GM12872 (cell line): ENCODE results near the gene SNAPIN.

Experiments used
- TF ChIP-seq, protein P1 (sequence below): IDR thresholded peaks from 3 replicates; pipeline ENCODE4 v1.5.1; 2011; ENCODE audit warnings: low read depth, mild to moderate bottlenecking, low read length, moderate library complexity; ENCODE audit not compliant: insufficient read depth

The SNAPIN gene, protein sequence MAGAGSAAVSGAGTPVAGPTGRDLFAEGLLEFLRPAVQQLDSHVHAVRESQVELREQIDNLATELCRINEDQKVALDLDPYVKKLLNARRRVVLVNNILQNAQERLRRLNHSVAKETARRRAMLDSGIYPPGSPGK

GRCh38 chr1:153658400-153659174 is at the start of gene SNAPIN:
Gene SNAPIN (plus strand): TSS chr1:153658703. CDS start chr1:153658744, 41 bp downstream.
- TF ChIP-seq, protein P1, sequence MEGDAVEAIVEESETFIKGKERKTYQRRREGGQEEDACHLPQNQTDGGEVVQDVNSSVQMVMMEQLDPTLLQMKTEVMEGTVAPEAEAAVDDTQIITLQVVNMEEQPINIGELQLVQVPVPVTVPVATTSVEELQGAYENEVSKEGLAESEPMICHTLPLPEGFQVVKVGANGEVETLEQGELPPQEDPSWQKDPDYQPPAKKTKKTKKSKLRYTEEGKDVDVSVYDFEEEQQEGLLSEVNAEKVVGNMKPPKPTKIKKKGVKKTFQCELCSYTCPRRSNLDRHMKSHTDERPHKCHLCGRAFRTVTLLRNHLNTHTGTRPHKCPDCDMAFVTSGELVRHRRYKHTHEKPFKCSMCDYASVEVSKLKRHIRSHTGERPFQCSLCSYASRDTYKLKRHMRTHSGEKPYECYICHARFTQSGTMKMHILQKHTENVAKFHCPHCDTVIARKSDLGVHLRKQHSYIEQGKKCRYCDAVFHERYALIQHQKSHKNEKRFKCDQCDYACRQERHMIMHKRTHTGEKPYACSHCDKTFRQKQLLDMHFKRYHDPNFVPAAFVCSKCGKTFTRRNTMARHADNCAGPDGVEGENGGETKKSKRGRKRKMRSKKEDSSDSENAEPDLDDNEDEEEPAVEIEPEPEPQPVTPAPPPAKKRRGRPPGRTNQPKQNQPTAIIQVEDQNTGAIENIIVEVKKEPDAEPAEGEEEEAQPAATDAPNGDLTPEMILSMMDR, result no peak

- TF ChIP-seq, protein P1, result no peak
These were observed 49.5 kb upstream of the SNAPIN start for GRCh38 chr1:153608742-153609584.

DNA sequence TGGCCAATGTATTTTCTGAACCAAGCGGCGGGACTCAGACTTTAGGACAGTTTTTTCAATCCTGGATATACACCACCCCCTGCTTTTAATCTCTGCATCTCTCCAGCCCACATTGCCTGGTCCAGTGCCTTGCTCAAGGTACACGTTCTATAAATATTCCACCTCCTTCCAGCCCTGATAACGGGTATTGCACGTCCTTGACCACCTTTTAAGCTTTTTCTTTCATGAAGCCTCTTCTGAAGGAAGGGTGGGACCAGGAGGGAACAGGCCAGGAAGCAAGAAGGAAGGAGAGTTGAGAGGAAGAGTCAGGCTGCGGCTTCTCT is 49.0 kb upstream of the SNAPIN start:
- TF ChIP-seq, protein P1, result no peak

DNA sequence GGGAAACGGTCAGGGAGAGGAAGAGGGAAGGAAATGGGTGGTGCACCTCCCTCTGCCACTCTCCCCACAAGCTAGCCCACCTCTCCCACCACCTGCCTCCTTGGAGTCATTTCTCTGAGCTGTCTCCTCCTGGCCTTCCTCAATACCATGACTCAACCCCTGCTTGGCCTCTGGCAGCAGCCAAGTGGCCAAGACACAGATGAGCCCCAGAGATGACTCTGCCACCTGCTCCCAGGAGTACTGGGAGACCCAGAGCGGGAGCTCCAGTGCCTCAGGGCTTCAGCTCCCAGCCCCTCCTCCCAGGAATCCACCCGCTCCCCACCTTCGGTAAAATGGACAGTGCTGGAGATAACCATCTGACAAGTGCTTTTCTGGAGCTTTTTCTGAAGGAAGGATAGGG is 48.2 kb upstream of the SNAPIN start:
- TF ChIP-seq, protein P1, result no peak

DNA sequence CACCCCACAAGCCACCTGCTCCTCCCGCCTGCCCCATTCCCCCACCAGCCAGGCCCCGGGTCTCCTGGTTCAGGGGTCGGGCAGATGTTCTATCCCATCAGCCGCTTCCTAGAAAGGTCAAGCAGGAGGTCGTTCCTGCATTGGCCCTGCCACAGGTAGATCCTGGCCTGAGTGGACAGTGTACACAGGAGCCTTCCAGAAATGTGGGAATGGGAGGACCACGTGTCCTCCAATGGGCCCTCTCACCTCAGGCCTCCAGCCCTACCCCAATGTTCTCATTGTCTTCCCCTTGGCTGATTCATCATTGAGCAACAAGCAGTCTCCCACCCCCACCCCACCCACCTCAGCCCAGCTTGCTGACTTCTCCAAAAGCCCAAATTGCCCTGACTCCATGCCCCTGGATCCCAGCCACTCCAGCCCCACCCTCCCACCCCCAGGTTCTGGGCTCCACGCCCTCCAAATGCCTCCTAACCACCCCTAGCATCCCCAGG is 47.6 kb upstream of the SNAPIN start:
- TF ChIP-seq, protein P1, result no peak

GRCh38 chr1:153611356-153611755 is 47.1 kb upstream of the SNAPIN start:
- TF ChIP-seq, protein P1, result no peak

- TF ChIP-seq, protein P1, result no peak
These were observed 46.3 kb upstream of the SNAPIN start for GRCh38 chr1:153612111-153612754.
